Mucosa of descending colon (tissue), 3 donors: ENCODE data around the gene STARD3. TPM values are rescaled to one million over a fixed set of nuclear protein-coding genes. Genes with fewer than 3 reads are reported as not detected.

Experiments
- ATAC-seq: fragments of 200-7000 bp; cut with Tn5 transposase; one replicate; pipeline ENCODE4 v1.9.1; 2020; ENCODE audit warnings: mild to moderate bottlenecking, moderate library complexity
- DNase-seq, 3 donors: peaks; one replicate each; pipeline ENCODE4 v3.0.0-alpha.2; 2020
- H3K36me3 ChIP-seq: fragments of 200-600 bp; one replicate; pipeline ENCODE4 v1.8.0; 2021; ENCODE audit warnings: low read depth, mild to moderate bottlenecking
- H3K4me1 ChIP-seq: fragments of 200-600 bp; one replicate; pipeline ENCODE4 v1.8.0; 2021; ENCODE audit warnings: low read depth, mild to moderate bottlenecking
- H3K4me3 ChIP-seq: fragments of 200-600 bp; one replicate; pipeline ENCODE4 v1.8.0; 2021; ENCODE audit warnings: mild to moderate bottlenecking
- H3K9me3 ChIP-seq: fragments of 200-600 bp; one replicate; pipeline ENCODE4 v1.8.0; 2021; ENCODE audit warnings: mild to moderate bottlenecking
- intact Hi-C, 2 donors: fragments of 100-400 bp; cut with DNase I in 1 of 2; cut with micrococcal nuclease in 1 of 2; formaldehyde crosslinking; loops; one replicate each; pipeline versions ENCODE4 v1.11.0 to v1.11.1; 2022; cut with DNase I, micrococcal nuclease
- total RNA-seq, 3 donors: library from RNA; stranded (reverse); fragmentation: NEBNext Ultra II Directional in 2 of 3; extraction: Animal tissue kit (Norgen Biotek cat#: 25700) in 2 of 3; gene quantifications; one replicate each; pipeline versions ENCODE4 v1.2.1 to v1.2.4, GENCODE V29; 2021 to 2023
- TF ChIP-seq, protein P1 (sequence below): fragments of 200-600 bp; IDR thresholded peaks from one replicate; pipeline ENCODE4 v1.8.0; 2022; ENCODE audit warnings: antibody characterized with exemption, mild to moderate bottlenecking
- donor health status: DM: no; HTN: no; CAD: no; lungs with moderate emphysema.
- donor health status: DM: no; HTN: no; CAD: no.
- donor health status: DM: no; HTN: yes; CAD: no.

Gene STARD3
- total RNA-seq, 3 donors from 2014 or later, result 36.1 to 58.8 (median 57.6) TPM

DNA sequence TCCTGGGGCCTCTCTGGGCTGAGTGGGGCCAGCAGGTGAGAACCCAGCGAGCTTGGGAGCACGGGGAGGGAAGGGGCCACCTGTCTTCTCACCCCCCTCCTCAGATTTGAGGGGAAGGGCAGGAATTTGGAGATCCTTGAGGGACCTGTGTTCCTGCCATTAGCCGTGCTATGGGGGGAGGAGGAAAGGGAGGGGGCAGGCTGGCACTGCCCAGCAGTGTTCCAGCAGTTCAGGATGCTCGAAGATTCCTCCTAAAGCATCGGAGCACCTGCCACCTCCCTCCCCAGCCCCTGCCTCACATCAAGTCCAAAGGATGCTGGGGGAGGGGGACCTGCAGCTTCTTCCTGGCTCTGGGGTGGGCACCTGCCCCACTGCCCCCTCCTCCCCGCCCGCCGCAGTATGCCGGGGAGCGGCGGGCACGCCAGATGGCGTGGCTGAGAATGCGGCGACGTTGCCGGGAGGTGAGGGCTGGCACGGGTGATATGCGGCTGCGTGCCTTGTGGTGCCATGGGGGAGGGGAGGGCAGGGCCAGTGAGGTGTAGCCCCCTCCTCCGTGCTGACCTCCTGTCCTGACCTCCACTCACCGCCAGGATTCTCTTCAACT lies 24.6 kb upstream of the STARD3 start:
- no peak for DNase-seq
- Histone ChIP-seq H3K4me3 (no peak overlapping the region), H3K36me3 (no peaks in the 10 kb centered on the region), H3K4me1 (peaks cover 1% of the 10 kb centered on the region), H3K9me3 (no peaks in the 10 kb centered on the region)
- intact Hi-C loops, result no loop called here
- TF ChIP-seq, protein P1, sequence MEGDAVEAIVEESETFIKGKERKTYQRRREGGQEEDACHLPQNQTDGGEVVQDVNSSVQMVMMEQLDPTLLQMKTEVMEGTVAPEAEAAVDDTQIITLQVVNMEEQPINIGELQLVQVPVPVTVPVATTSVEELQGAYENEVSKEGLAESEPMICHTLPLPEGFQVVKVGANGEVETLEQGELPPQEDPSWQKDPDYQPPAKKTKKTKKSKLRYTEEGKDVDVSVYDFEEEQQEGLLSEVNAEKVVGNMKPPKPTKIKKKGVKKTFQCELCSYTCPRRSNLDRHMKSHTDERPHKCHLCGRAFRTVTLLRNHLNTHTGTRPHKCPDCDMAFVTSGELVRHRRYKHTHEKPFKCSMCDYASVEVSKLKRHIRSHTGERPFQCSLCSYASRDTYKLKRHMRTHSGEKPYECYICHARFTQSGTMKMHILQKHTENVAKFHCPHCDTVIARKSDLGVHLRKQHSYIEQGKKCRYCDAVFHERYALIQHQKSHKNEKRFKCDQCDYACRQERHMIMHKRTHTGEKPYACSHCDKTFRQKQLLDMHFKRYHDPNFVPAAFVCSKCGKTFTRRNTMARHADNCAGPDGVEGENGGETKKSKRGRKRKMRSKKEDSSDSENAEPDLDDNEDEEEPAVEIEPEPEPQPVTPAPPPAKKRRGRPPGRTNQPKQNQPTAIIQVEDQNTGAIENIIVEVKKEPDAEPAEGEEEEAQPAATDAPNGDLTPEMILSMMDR, result no peak
- no peak for ATAC-seq

DNA sequence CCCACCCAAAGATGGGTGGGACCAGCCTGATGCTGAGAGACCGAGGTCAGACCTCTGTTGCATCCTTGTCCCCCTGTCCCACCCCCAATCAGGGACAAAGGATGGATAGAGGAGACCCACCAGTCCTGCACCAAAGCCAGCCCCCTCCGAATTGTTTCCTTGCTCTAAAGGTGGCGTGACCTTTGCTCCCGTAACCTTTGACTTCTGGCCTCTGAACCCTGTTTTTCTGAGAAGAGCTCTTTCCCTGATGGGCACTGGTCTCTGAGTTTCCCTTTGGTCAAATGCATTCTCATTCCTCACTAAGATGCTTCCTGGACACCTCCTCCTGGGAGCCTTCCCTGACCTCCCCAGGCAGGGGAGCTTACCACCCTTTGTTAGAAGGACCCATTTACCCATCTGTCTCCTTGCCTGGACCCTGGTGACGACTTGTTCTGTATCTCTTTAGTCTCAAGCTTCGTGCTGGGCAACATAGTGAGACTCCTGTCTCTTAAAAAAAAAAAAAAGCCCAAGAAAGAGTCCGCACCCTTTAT lies 23.9 kb upstream of the STARD3 start:
- ATAC-seq (no peak), DNase-seq (no peak)
- H3K36me3 ChIP-seq, result no peaks in the 10 kb centered on the region
- TF ChIP-seq, protein P1, result no peak
- H3K9me3 ChIP-seq, result no peaks in the 10 kb centered on the region
- H3K4me1 ChIP-seq, result no peaks in the 10 kb centered on the region
- intact Hi-C loops, result no loop called here
- no peak overlapping the region for H3K4me3 ChIP-seq

DNA sequence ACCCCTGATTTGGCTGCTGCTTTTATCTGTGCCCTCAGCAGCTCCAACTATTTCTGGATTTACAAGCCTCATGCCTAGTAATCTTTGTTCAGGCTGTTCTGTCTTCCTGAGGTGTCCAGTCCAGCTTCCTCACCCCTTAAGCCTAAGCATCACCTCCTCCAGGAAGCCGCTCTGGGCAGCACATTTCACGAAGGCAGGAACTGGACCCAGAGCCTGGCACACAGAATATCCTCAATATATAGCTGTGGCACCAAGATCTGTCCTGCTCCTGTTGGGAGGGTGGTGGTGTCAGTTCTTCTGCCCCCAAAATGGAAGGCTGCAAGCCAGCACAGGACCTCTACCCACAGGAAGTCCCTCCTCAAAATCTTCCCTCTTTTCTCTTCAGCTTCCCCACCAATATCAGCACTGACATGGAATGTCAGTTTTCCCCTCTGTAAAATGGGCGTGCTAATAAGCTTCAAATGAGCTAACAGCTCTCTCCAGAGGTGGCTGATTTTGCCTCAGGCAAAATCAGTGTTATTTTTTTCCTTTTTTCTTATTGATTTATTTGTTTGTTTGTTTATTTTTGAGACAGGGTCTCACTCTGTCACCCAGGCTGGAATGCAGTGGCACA lies 22.3 kb upstream of the STARD3 start:
- Histone ChIP-seq H3K4me3 (no peak overlapping the region), H3K4me1 (peaks cover 13% of the 10 kb centered on the region), H3K36me3 (no peaks in the 10 kb centered on the region), H3K9me3 (no peaks in the 10 kb centered on the region)
- ATAC-seq, result no peak
- no peak for DNase-seq
- TF ChIP-seq, protein P1, result no peak
- intact Hi-C loops, result no loop called here

DNA sequence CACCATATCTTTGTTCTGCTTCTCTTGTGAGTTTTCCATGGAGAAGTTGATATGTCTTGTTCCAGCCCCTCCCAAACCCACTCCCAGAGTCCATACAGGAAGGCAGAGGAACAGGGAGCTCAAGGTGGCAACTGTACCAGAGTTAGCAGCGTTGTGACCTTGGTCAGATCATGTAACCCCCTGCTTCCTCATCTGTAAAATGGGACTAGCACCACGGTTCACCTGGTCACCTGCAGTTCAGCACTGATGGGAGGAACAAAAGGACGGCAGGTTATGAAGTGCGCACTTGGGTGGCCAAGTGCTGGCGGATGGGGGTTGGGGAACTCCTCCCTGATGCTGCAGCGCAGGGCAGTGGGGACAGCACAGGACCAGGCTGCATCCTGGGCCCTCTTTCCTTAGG lies 21.5 kb upstream of the STARD3 start:
- TF ChIP-seq, protein P1, result no peak
- intact Hi-C loops, result no loop called here
- Histone ChIP-seq H3K4me1 (peaks cover 15% of the 10 kb centered on the region), H3K36me3 (no peaks in the 10 kb centered on the region), H3K9me3 (no peaks in the 10 kb centered on the region), H3K4me3 (no peak overlapping the region)
- no peak for ATAC-seq
- DNase-seq, result no peak

DNA sequence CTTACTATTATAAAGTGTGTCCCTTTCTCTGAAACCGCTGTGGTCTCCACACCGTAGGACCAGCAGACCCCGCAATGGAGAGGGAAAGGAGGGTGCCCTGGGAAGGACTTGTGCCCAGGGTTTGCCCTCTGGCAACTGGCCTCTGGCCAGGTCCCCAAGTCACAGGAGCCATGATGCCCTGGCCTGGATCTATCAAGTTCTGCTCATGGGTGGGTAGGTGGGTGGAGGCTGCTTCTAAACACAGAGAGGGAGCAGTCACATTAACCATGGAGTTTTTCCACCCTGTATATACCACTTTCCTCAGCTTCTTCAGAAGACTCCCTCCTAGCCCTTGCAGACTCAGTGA lies 19.9 kb upstream of the STARD3 start:
- ATAC-seq, result no peak
- intact Hi-C loops, result no loop called here
- H3K4me1 ChIP-seq, result peaks cover 17% of the 10 kb centered on the region
- no peaks in the 10 kb centered on the region for H3K36me3 ChIP-seq
- TF ChIP-seq, protein P1, result no peak
- no peak overlapping the region for H3K4me3 ChIP-seq
- DNase-seq, result no peak
- no peaks in the 10 kb centered on the region for H3K9me3 ChIP-seq
